HCT116 (cell line): ENCODE results near the gene ENPEP. TPM values are rescaled to one million over a fixed set of nuclear protein-coding genes. Genes with fewer than 3 reads are reported as not detected.
A peak's percentile ranks its signal among the peaks of the same experiment; 100 is the strongest.

Experiments used
- ATAC-seq: fragments of 200-7000 bp; cut with Tn5 transposase; 2 replicates; pipeline ENCODE4 v1.9.1; 2020; ENCODE audit warnings: mild to moderate bottlenecking, moderate library complexity
- BruUV-seq: library from RNA; stranded (reverse); fragments of 400-500 nt; replicated peaks from 2 replicates; lab custom pipeline; 2021; lab: Mats Ljungman, UMichigan
- CTCF ChIA-PET: fragments of 300-600 bp; sonication (Branson Sonifier 250); formaldehyde crosslinking; loops from one replicate; lab custom pipeline; 2021; ENCODE audit warnings: antibody characterized with exemption; lab: Charles Lee
- POLR2A ChIA-PET: fragments of 300-600, 350-600 bp; sonication (Branson Sonifier 250); formaldehyde crosslinking; loops from one replicate; lab custom pipeline; 2021; ENCODE audit warnings: antibody characterized with exemption; lab: Charles Lee
- RAD21 ChIA-PET, 2 experiments: fragments of 300-600 bp; sonication (Branson Sonifier 250); formaldehyde crosslinking; loops; one replicate each; lab custom pipeline; 2023; ENCODE audit warnings: low total read pairs in 2 of 2; ENCODE audit not compliant: uncharacterized antibody in 2 of 2, unreplicated experiment in 2 of 2, low non-redundant PET in 1 of 2; lab: Charles Lee
- DNase-seq: peaks from one replicate; pipeline ENCODE4 v3.0.0-alpha.2; 2010; ENCODE audit warnings: low read depth, low spot score
- H2AFZ ChIP-seq: fragments of 200-600 bp; shearing (Covaris generic), sonication (generic); 2 replicates; pipeline ENCODE4 v1.6.1; 2017; ENCODE audit warnings: low read depth, mixed run types, mixed read lengths, antibody characterized with exemption, low read length; ENCODE audit not compliant: poor library complexity, severe bottlenecking
- H3K27ac ChIP-seq: 2 replicates; pipeline ENCODE4 v1.5.1; 2012; ENCODE audit warnings: low read depth, low read length
- H3K27me3 ChIP-seq: fragments of 200-600 bp; sonication (generic); 2 replicates; pipeline ENCODE4 v1.6.1; 2016; ENCODE audit warnings: mixed run types, low read length, mixed read lengths; ENCODE audit not compliant: insufficient read depth
- H3K36me3 ChIP-seq, 2 experiments: fragments of 200-500 bp in 1 of 2; fragments of 200-600 bp in 1 of 2; sonication (Bioruptor generic) in 1 of 2; sonication (generic) in 1 of 2; 2 replicates each; pipeline versions ENCODE4 v1.5.1 to v1.6.1; 2014 to 2016; ENCODE audit warnings: low read length in 2 of 2, inconsistent platforms in 1 of 2, mixed read lengths in 1 of 2, mixed run types in 1 of 2; ENCODE audit not compliant: insufficient read depth in 2 of 2, control insufficient read depth in 1 of 2
- H3K4me1 ChIP-seq, 2 experiments: fragments of 200-600 bp in 1 of 2; sonication (generic) in 1 of 2; 2 replicates each; pipeline versions ENCODE4 v1.5.1 to v1.6.1; 2012 to 2017; ENCODE audit warnings: low read length in 2 of 2, inconsistent platforms in 1 of 2, mild to moderate bottlenecking in 1 of 2, mixed read lengths in 1 of 2, mixed run types in 1 of 2, moderate library complexity in 1 of 2; ENCODE audit not compliant: insufficient read depth in 2 of 2, control insufficient read depth in 1 of 2
- H3K4me2 ChIP-seq: fragments of 200-600 bp; sonication (generic); 2 replicates; pipeline ENCODE4 v1.6.1; 2017; ENCODE audit warnings: mixed run types, low read length, mixed read lengths
- H3K4me3 ChIP-seq, 2 experiments: fragments of 200-600 bp in 1 of 2; sonication (generic) in 1 of 2; replicated peaks in 1 of 2; 2 replicates each; pipeline ENCODE4 v1.5.1; 2011 to 2016; ENCODE audit warnings: low read length in 2 of 2, control low read depth in 1 of 2, low read depth in 1 of 2, mild to moderate bottlenecking in 1 of 2, mixed read lengths in 1 of 2, mixed run types in 1 of 2
- H3K79me2 ChIP-seq: fragments of 200-600 bp; sonication (generic); 2 replicates; pipeline ENCODE4 v1.6.1; 2017; ENCODE audit warnings: mild to moderate bottlenecking, mixed run types, low read length, moderate library complexity, mixed read lengths; ENCODE audit not compliant: insufficient read depth
- H3K9ac ChIP-seq: fragments of 200-600 bp; sonication (generic); 2 replicates; pipeline ENCODE4 v1.6.1; 2016; ENCODE audit warnings: low read length, mixed read lengths
- H3K9me2 ChIP-seq: fragments of 200-600 bp; sonication (generic), shearing (Covaris generic); 2 replicates; pipeline ENCODE4 v1.6.1; 2017; ENCODE audit warnings: mixed run types, mild to moderate bottlenecking, moderate library complexity; ENCODE audit not compliant: insufficient read depth
- H3K9me3 ChIP-seq, 2 experiments: fragments of 200-500 bp in 1 of 2; fragments of 200-600 bp in 1 of 2; sonication (Bioruptor generic) in 1 of 2; sonication (generic) in 1 of 2; 2 replicates each; pipeline ENCODE4 v1.6.1; 2014 to 2017; ENCODE audit warnings: low read length in 2 of 2, mixed read lengths in 2 of 2, inconsistent platforms in 1 of 2, low read depth in 1 of 2, mild to moderate bottlenecking in 1 of 2, mixed run types in 1 of 2, moderate library complexity in 1 of 2; ENCODE audit not compliant: control insufficient read depth in 1 of 2, insufficient read depth in 1 of 2
- H4K20me1 ChIP-seq: fragments of 200-600 bp; sonication (generic), shearing (Covaris generic); 2 replicates; pipeline ENCODE4 v1.6.1; 2017; ENCODE audit warnings: mixed run types, mild to moderate bottlenecking, moderate library complexity; ENCODE audit not compliant: insufficient read depth
- CEBPB ChIP-seq: IDR thresholded peaks from 2 replicates; pipeline ENCODE4 v1.6.1; 2012; ENCODE audit warnings: low read depth
- EGR1 ChIP-seq: IDR thresholded peaks from 2 replicates; pipeline ENCODE4 v1.6.1; 2012; ENCODE audit warnings: low read depth
- FOSL1 ChIP-seq: IDR thresholded peaks from 2 replicates; pipeline ENCODE4 v1.6.1; 2012; ENCODE audit warnings: low read depth
- JUND ChIP-seq: IDR thresholded peaks from 2 replicates; pipeline ENCODE4 v1.6.1; 2012
- RAD21 ChIP-seq: IDR thresholded peaks from 2 replicates; pipeline ENCODE4 v1.6.1; 2012; ENCODE audit warnings: low read depth, mild to moderate bottlenecking
- SIN3A ChIP-seq: IDR thresholded peaks from 2 replicates; pipeline ENCODE4 v1.6.1; 2012; ENCODE audit warnings: low read depth
- SRF ChIP-seq: IDR thresholded peaks from 2 replicates; pipeline ENCODE4 v1.6.1; 2012; ENCODE audit warnings: low read depth
- YY1 ChIP-seq: IDR thresholded peaks from 2 replicates; pipeline ENCODE4 v1.6.1; 2011; ENCODE audit warnings: low read length, low read depth, moderate library complexity, mild to moderate bottlenecking; ENCODE audit not compliant: insufficient replicate concordance; ENCODE audit errors: extremely low read depth
- intact Hi-C: fragments of 100-400 bp; cut with micrococcal nuclease; formaldehyde crosslinking; loops from 2 replicates; pipeline ENCODE4 v1.10.0; 2022
- total RNA-seq: library from RNA; stranded (reverse); gene quantifications from one replicate; pipeline ENCODE4 v1.2.1, GENCODE V29; 2021; ENCODE audit not compliant: unreplicated experiment
- TF ChIP-seq, protein P1 (sequence below): IDR thresholded peaks from 2 replicates; pipeline ENCODE4 v1.6.1; 2011; ENCODE audit warnings: mild to moderate bottlenecking, low read length, moderate library complexity; ENCODE audit not compliant: insufficient replicate concordance; ENCODE audit errors: extremely low read depth
- TF ChIP-seq, protein P2 (sequence below): IDR thresholded peaks from 2 replicates; pipeline ENCODE4 v1.6.1; 2012
- TF ChIP-seq, protein P3 (sequence below), 3 experiments: fragments of 200-600 bp in 1 of 3; sonication (generic) in 1 of 3; IDR thresholded peaks in 2 of 3; conservative IDR thresholded peaks in 1 of 3; 2 replicates each; pipeline ENCODE4 v1.5.1; 2012 to 2017; ENCODE audit warnings: low read depth in 2 of 3, low read length in 2 of 3, antibody characterized with exemption in 1 of 3, borderline replicate concordance in 1 of 3, control low read depth in 1 of 3, mild to moderate bottlenecking in 1 of 3, mixed read lengths in 1 of 3, mixed run types in 1 of 3, moderate library complexity in 1 of 3; ENCODE audit not compliant: insufficient read depth in 1 of 3

ENPEP gene
- total RNA-seq, 1 experiment from 2014 or later = 4.5 TPM

DNA sequence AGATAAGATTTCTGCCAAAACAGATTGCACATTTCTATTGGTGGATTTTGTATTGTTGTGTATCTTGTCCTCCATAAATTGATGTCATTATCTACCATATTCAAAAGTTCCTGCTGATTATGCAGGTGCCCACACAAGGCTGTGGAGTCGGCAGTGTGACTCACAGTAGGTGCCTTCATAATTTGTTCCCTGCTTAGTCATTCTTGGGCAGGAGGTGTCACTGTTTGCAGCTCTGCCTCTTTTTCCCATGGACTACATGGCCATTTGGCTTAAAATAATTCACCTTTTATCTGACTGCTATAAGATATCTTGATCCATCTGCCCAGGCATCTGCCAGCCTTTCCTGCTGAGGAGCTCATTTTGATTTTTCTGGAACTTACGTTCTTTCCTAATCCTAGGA lies 33.6 kb upstream of the ENPEP start:
- peaks cover 0 to 4% of the 10 kb centered on the region in 2 experiments; a peak in 1 of 4 replicates for H3K4me1 ChIP-seq
- POLR2A ChIA-PET = no interaction called here

More for the DNA sequence above, 33.6 kb upstream of the ENPEP start:
- H2AFZ ChIP-seq = no peak overlapping the region
- H3K9me3 ChIP-seq = no peaks in the 10 kb centered on the region
- no peaks in the 10 kb centered on the region for H4K20me1 ChIP-seq
- H3K9me2 ChIP-seq = no peaks in the 10 kb centered on the region
- RAD21 ChIA-PET = no interaction called here
- CTCF ChIA-PET = no interaction called here
- no peak overlapping the region for H3K4me3 ChIP-seq
- intact Hi-C loops = no loop called here
- ATAC-seq = peak; percentile 62; the same call in 1 of the 2 replicates
- BruUV-seq = no TSS peak
- no peak for DNase-seq
- no peaks in the 10 kb centered on the region for H3K36me3 ChIP-seq
- no peak overlapping the region for H3K27ac ChIP-seq
- no peaks in the 10 kb centered on the region for H3K79me2 ChIP-seq
- TF ChIP-seq, protein P1, sequence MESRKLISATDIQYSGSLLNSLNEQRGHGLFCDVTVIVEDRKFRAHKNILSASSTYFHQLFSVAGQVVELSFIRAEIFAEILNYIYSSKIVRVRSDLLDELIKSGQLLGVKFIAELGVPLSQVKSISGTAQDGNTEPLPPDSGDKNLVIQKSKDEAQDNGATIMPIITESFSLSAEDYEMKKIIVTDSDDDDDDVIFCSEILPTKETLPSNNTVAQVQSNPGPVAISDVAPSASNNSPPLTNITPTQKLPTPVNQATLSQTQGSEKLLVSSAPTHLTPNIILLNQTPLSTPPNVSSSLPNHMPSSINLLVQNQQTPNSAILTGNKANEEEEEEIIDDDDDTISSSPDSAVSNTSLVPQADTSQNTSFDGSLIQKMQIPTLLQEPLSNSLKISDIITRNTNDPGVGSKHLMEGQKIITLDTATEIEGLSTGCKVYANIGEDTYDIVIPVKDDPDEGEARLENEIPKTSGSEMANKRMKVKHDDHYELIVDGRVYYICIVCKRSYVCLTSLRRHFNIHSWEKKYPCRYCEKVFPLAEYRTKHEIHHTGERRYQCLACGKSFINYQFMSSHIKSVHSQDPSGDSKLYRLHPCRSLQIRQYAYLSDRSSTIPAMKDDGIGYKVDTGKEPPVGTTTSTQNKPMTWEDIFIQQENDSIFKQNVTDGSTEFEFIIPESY = no peak
- TF ChIP-seq EGR1 = no peak
- peak; percentile 44; the same call in 1 of the 2 replicates for TF ChIP-seq FOSL1
- TF ChIP-seq, protein P2, sequence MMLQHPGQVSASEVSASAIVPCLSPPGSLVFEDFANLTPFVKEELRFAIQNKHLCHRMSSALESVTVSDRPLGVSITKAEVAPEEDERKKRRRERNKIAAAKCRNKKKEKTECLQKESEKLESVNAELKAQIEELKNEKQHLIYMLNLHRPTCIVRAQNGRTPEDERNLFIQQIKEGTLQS = no peak
- 0 out of 2 replicates have a peak, but pooled peaks have one; percentile 5 for TF ChIP-seq RAD21
- TF ChIP-seq, protein P3, sequence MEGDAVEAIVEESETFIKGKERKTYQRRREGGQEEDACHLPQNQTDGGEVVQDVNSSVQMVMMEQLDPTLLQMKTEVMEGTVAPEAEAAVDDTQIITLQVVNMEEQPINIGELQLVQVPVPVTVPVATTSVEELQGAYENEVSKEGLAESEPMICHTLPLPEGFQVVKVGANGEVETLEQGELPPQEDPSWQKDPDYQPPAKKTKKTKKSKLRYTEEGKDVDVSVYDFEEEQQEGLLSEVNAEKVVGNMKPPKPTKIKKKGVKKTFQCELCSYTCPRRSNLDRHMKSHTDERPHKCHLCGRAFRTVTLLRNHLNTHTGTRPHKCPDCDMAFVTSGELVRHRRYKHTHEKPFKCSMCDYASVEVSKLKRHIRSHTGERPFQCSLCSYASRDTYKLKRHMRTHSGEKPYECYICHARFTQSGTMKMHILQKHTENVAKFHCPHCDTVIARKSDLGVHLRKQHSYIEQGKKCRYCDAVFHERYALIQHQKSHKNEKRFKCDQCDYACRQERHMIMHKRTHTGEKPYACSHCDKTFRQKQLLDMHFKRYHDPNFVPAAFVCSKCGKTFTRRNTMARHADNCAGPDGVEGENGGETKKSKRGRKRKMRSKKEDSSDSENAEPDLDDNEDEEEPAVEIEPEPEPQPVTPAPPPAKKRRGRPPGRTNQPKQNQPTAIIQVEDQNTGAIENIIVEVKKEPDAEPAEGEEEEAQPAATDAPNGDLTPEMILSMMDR (IDR thresholded peaks at IDR 0.05 in 2 of 3, conservative IDR thresholded peaks at IDR 0.05 in 1 of 3; ENCODE audit: borderline replicate concordance in 1 of 3, insufficient read depth in 1 of 3, low read depth in 2 of 3, low read length in 2 of 3) = peak in 1 of 3 experiments; percentile 36; a peak in 3 of 6 replicates
- no peak for TF ChIP-seq CEBPB
- no peak for TF ChIP-seq SRF
- TF ChIP-seq YY1 = no peak
- TF ChIP-seq SIN3A = no peak
- TF ChIP-seq JUND = peak; percentile 37; the same call in 1 of the 2 replicates
- H3K9ac ChIP-seq = no peak overlapping the region
- no peaks in the 10 kb centered on the region for H3K27me3 ChIP-seq
- no peak overlapping the region for H3K4me2 ChIP-seq
